ENCODE data around the gene SHROOM1.
A peak's percentile ranks its signal among the peaks of the same experiment; 100 is the strongest.

Gene SHROOM1

GRCh38 chr5:132776938-132777208, 53.6 kb downstream of the SHROOM1 start:
- H3K27me3 ChIP-seq (ENCODE audit: insufficient read depth, low read length): no peaks in the 10 kb centered on the region
- H3K4me1 ChIP-seq (ENCODE audit: control insufficient read depth, insufficient read depth, low read length, unreplicated experiment): peaks cover 20% of the 10 kb centered on the region
- peak overlapping the region; percentile 98 for H2AFZ ChIP-seq (ENCODE audit: low read length, unreplicated experiment)
- H3K27ac ChIP-seq (ENCODE audit: low read depth, low read length): no peak overlapping the region
- peaks cover 33% of the 10 kb centered on the region for H3K79me2 ChIP-seq (ENCODE audit: control insufficient read depth, insufficient read depth, low read length, unreplicated experiment)
- peak overlapping the region; percentile 83 for H3K4me3 ChIP-seq (ENCODE audit: low read depth, low read length)
- H3K36me3 ChIP-seq (ENCODE audit: insufficient read depth, low read length): no peaks in the 10 kb centered on the region

- Histone ChIP-seq H3K27ac (ENCODE audit: low read depth, low read length) (no peak overlapping the region), H2AFZ (ENCODE audit: low read length, unreplicated experiment) (peak overlapping the region; percentile 43), H3K27me3 (ENCODE audit: insufficient read depth, low read length) (no peaks in the 10 kb centered on the region), H3K36me3 (ENCODE audit: insufficient read depth, low read length) (no peaks in the 10 kb centered on the region), H3K79me2 (ENCODE audit: control insufficient read depth, insufficient read depth, low read length, unreplicated experiment) (peaks cover 33% of the 10 kb centered on the region), H3K4me3 (ENCODE audit: low read depth, low read length) (peak overlapping the region; percentile 83), H3K4me1 (ENCODE audit: control insufficient read depth, insufficient read depth, low read length, unreplicated experiment) (peaks cover 17% of the 10 kb centered on the region)
Measured at GRCh38 chr5:132776131-132776937, 54.1 kb downstream of the SHROOM1 start.

- Histone ChIP-seq H3K4me1 (ENCODE audit: control insufficient read depth, insufficient read depth, low read length, unreplicated experiment) (peaks cover 17% of the 10 kb centered on the region), H3K4me3 (ENCODE audit: low read depth, low read length) (peak overlapping the region; percentile 83), H3K36me3 (ENCODE audit: insufficient read depth, low read length) (no peaks in the 10 kb centered on the region), H3K27me3 (ENCODE audit: insufficient read depth, low read length) (no peaks in the 10 kb centered on the region), H3K79me2 (ENCODE audit: control insufficient read depth, insufficient read depth, low read length, unreplicated experiment) (peaks cover 33% of the 10 kb centered on the region), H2AFZ (ENCODE audit: low read length, unreplicated experiment) (no peak overlapping the region), H3K27ac (ENCODE audit: low read depth, low read length) (no peak overlapping the region)
Measured at GRCh38 chr5:132775476-132775961, 54.9 kb downstream of the SHROOM1 start.

GRCh38 chr5:132774896-132775295, 55.6 kb downstream of the SHROOM1 start:
- Histone ChIP-seq H3K4me3 (ENCODE audit: low read depth, low read length) (no peak overlapping the region), H2AFZ (ENCODE audit: low read length, unreplicated experiment) (no peak overlapping the region), H3K27ac (ENCODE audit: low read depth, low read length) (no peak overlapping the region), H3K4me1 (ENCODE audit: control insufficient read depth, insufficient read depth, low read length, unreplicated experiment) (peaks cover 17% of the 10 kb centered on the region), H3K27me3 (ENCODE audit: insufficient read depth, low read length) (no peaks in the 10 kb centered on the region), H3K79me2 (ENCODE audit: control insufficient read depth, insufficient read depth, low read length, unreplicated experiment) (peaks cover 33% of the 10 kb centered on the region), H3K36me3 (ENCODE audit: insufficient read depth, low read length) (no peaks in the 10 kb centered on the region)

- H3K27ac ChIP-seq (ENCODE audit: low read depth, low read length): no peak overlapping the region
- peaks cover 17% of the 10 kb centered on the region for H3K4me1 ChIP-seq (ENCODE audit: control insufficient read depth, insufficient read depth, low read length, unreplicated experiment)
- H3K27me3 ChIP-seq (ENCODE audit: insufficient read depth, low read length): no peaks in the 10 kb centered on the region
- H3K79me2 ChIP-seq (ENCODE audit: control insufficient read depth, insufficient read depth, low read length, unreplicated experiment): peaks cover 36% of the 10 kb centered on the region
- no peaks in the 10 kb centered on the region for H3K36me3 ChIP-seq (ENCODE audit: insufficient read depth, low read length)
- no peak overlapping the region for H2AFZ ChIP-seq (ENCODE audit: low read length, unreplicated experiment)
- H3K4me3 ChIP-seq (ENCODE audit: low read depth, low read length): no peak overlapping the region
Measured at GRCh38 chr5:132774406-132774805, 56.0 kb downstream of the SHROOM1 start.

GRCh38 chr5:132773601-132774355, 56.7 kb downstream of the SHROOM1 start:
- Histone ChIP-seq H3K27ac (ENCODE audit: low read depth, low read length) (no peak overlapping the region), H3K36me3 (ENCODE audit: insufficient read depth, low read length) (no peaks in the 10 kb centered on the region), H2AFZ (ENCODE audit: low read length, unreplicated experiment) (no peak overlapping the region), H3K79me2 (ENCODE audit: control insufficient read depth, insufficient read depth, low read length, unreplicated experiment) (peaks cover 43% of the 10 kb centered on the region), H3K4me1 (ENCODE audit: control insufficient read depth, insufficient read depth, low read length, unreplicated experiment) (peaks cover 17% of the 10 kb centered on the region), H3K4me3 (ENCODE audit: low read depth, low read length) (no peak overlapping the region), H3K27me3 (ENCODE audit: insufficient read depth, low read length) (no peaks in the 10 kb centered on the region)

- H3K4me1 ChIP-seq (ENCODE audit: control insufficient read depth, insufficient read depth, low read length, unreplicated experiment): peaks cover 22% of the 10 kb centered on the region
- peaks cover 45% of the 10 kb centered on the region for H3K79me2 ChIP-seq (ENCODE audit: control insufficient read depth, insufficient read depth, low read length, unreplicated experiment)
- no peaks in the 10 kb centered on the region for H3K27me3 ChIP-seq (ENCODE audit: insufficient read depth, low read length)
- H2AFZ ChIP-seq (ENCODE audit: low read length, unreplicated experiment): no peak overlapping the region
- no peaks in the 10 kb centered on the region for H3K36me3 ChIP-seq (ENCODE audit: insufficient read depth, low read length)
- no peak overlapping the region for H3K27ac ChIP-seq (ENCODE audit: low read depth, low read length)
- no peak overlapping the region for H3K4me3 ChIP-seq (ENCODE audit: low read depth, low read length)
Measured at GRCh38 chr5:132773114-132773513, 57.3 kb downstream of the SHROOM1 start.

GRCh38 chr5:132772291-132773070, 58.0 kb downstream of the SHROOM1 start:
- Histone ChIP-seq H3K36me3 (ENCODE audit: insufficient read depth, low read length) (no peaks in the 10 kb centered on the region), H3K79me2 (ENCODE audit: control insufficient read depth, insufficient read depth, low read length, unreplicated experiment) (peaks cover 48% of the 10 kb centered on the region), H3K4me3 (ENCODE audit: low read depth, low read length) (no peak overlapping the region)

More at GRCh38 chr5:132772291-132773070, 58.0 kb downstream of the SHROOM1 start:
- no peak overlapping the region for H3K27ac ChIP-seq (ENCODE audit: low read depth, low read length)
- H3K27me3 ChIP-seq (ENCODE audit: insufficient read depth, low read length): no peaks in the 10 kb centered on the region
- peaks cover 29% of the 10 kb centered on the region for H3K4me1 ChIP-seq (ENCODE audit: control insufficient read depth, insufficient read depth, low read length, unreplicated experiment)
- H2AFZ ChIP-seq (ENCODE audit: low read length, unreplicated experiment): no peak overlapping the region
